Ishikawa (cell line): ENCODE results near the gene NSUN2.

Experiments used
- CEBPB ChIP-seq: IDR thresholded peaks from 2 replicates; pipeline ENCODE4 v1.6.1; 2012
- CREB1 ChIP-seq: IDR thresholded peaks from 2 replicates; pipeline ENCODE4 v1.6.1; 2012; ENCODE audit warnings: low read depth
- EGR1 ChIP-seq: IDR thresholded peaks from 2 replicates; pipeline ENCODE4 v1.6.1; 2012
- EP300 ChIP-seq: IDR thresholded peaks from 2 replicates; pipeline ENCODE4 v1.6.1; 2012; ENCODE audit warnings: borderline replicate concordance
- FOXM1 ChIP-seq: IDR thresholded peaks from 2 replicates; pipeline ENCODE4 v1.6.1; 2012; ENCODE audit warnings: low read depth, borderline replicate concordance
- MAX ChIP-seq: IDR thresholded peaks from 2 replicates; pipeline ENCODE4 v1.6.1; 2012
- NFIC ChIP-seq: IDR thresholded peaks from 2 replicates; pipeline ENCODE4 v1.6.1; 2012
- RAD21 ChIP-seq: IDR thresholded peaks from 2 replicates; pipeline ENCODE4 v1.6.1; 2012; ENCODE audit warnings: low read depth
- REST ChIP-seq: IDR thresholded peaks from 2 replicates; pipeline ENCODE4 v1.6.1; 2012; ENCODE audit warnings: low read depth, mild to moderate bottlenecking
- TAF1 ChIP-seq: IDR thresholded peaks from 2 replicates; pipeline ENCODE4 v1.6.1; 2012; ENCODE audit warnings: low read depth, mild to moderate bottlenecking
- TCF12 ChIP-seq: IDR thresholded peaks from 2 replicates; pipeline ENCODE4 v1.6.1; 2012; ENCODE audit warnings: low read depth
- TEAD4 ChIP-seq: IDR thresholded peaks from 2 replicates; pipeline ENCODE4 v1.6.1; 2012
- USF1 ChIP-seq: IDR thresholded peaks from 2 replicates; pipeline ENCODE4 v1.6.1; 2012
- YY1 ChIP-seq: IDR thresholded peaks from 2 replicates; pipeline ENCODE4 v1.6.1; 2012; ENCODE audit warnings: low read depth
- ZBTB7A ChIP-seq: IDR thresholded peaks from 2 replicates; pipeline ENCODE4 v1.6.1; 2012; ENCODE audit warnings: low read depth

The NSUN2 gene

DNA sequence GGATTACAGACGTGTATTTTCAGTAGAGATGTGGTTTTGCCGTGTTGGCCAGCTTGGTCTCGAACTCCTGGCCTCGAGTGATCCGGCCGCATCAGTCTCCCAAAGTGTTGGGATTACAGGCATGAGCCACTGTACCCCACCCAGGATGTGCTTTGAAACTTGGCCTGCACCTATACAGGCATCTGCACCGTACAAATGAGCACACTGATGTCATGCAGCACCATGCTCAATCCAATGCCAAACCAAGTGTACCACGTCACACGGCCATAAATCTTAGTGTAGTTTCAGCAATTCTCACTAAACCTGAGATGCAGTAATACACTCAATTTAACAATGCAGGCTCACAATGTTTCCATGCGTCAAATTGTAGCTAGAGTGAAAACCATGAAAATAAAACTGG is 6.3 kb downstream of the NSUN2 start:
- TF ChIP-seq EGR1 (no peak), FOXM1 (no peak), TEAD4 (no peak), EP300 (no peak), USF1 (no peak), REST (no peak), TAF1 (no peak), TCF12 (no peak), RAD21 (no peak), YY1 (no peak), CREB1 (no peak), NFIC (no peak), CEBPB (no peak), MAX (no peak), ZBTB7A (no peak)

- no peak for TF ChIP-seq RAD21
- TF ChIP-seq EGR1, result no peak
- TF ChIP-seq YY1, result no peak
- TF ChIP-seq ZBTB7A, result no peak
- TF ChIP-seq USF1, result no peak
- TF ChIP-seq MAX, result no peak
- no peak for TF ChIP-seq TCF12
- no peak for TF ChIP-seq NFIC
- no peak for TF ChIP-seq CREB1
- no peak for TF ChIP-seq FOXM1
- no peak for TF ChIP-seq CEBPB
- TF ChIP-seq EP300, result no peak
Measured at GRCh38 chr5:6623941-6624340, 8.9 kb downstream of the NSUN2 start.

DNA sequence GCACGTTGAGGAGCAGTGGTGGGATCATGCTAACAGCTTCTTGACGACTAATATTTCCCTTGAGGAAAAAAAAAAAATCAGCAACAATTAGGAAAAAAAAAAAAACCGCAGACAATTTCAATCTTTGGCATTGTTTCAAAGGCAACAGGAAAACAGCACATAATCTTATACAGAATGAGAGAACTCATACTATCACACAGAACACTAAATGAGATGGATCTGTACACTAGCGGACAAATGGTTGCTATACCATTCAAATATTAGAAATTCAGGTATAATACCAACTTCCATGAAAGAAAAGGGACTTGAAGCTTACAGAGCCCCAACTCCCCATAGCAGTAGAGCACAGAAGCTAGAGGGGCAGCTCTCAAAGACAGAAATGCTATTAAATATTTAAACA is 9.6 kb downstream of the NSUN2 start:
- no peak for TF ChIP-seq REST
- no peak for TF ChIP-seq CEBPB
- TF ChIP-seq TEAD4, result no peak

DNA sequence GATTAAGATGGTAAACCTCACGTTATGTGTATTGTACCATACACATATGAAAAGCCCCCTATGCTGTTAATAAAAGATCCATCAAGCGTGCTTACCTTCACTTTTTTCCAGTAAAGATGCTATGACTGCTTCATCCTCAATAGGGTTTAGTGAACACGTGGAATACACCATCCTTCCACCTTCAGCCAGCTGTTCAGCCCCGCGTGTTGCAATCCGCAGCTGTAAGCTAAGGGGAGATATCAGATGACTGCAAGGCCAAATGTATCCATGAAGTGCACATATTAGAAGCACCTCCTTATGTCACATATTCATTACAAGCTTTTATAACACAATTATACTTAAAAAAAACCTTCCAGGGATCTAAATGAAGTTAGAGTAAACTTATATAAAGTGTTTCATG is 16.2 kb downstream of the NSUN2 start:
- TF ChIP-seq CEBPB, result no peak

DNA sequence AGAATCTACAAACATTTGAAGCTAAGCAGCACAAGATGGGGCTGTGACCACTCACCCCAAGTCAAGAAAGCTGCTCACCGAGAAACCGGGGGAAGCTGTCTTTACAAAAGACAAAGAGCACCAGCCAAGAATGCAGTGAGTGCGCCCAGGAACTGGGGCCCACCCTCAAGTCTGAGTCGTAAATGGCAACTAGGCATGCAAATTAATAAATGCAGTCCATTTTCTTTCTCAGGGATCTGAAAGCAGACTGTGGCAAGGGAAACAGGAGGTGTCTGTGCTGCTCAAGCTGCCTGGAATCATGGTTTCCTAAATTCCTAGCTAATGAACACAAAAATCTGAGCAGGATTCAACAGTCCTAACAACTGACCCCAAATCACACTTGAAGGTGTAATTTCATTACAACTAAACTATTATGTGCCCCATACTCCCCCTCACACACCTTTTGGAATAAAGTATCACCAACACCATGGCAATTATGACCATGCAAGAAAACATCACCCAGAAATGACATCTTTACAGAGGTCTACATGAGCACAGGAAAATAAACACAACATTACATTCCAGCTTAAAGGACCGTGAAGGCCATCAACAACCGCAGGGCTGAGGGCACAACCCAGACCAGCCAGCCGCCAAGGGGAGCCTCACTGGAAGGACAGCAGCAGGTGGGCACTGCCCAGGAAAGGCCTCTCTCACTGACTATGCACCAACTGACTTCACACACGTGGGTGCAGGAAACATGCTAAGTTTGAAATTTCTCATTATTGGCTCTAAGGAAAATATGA is 17.6 kb downstream of the NSUN2 start:
- no peak for TF ChIP-seq EGR1
- TF ChIP-seq RAD21, result no peak
- no peak for TF ChIP-seq MAX
- TF ChIP-seq NFIC, result no peak
- TF ChIP-seq REST, result no peak
- no peak for TF ChIP-seq USF1
